SK-N-DZ (cell line): ENCODE results near the gene NR3C2.
"Not testable (repeated sequence)": the region's sequence is repeated elsewhere in the genome, so short reads cannot be mapped to it uniquely, and the experiment has no call there.

Experiments
- DNase-seq: peaks from one replicate; pipeline ENCODE4 v3.0.0-alpha.2; 2015; ENCODE audit warnings: low spot score

NR3C2 gene

DNA sequence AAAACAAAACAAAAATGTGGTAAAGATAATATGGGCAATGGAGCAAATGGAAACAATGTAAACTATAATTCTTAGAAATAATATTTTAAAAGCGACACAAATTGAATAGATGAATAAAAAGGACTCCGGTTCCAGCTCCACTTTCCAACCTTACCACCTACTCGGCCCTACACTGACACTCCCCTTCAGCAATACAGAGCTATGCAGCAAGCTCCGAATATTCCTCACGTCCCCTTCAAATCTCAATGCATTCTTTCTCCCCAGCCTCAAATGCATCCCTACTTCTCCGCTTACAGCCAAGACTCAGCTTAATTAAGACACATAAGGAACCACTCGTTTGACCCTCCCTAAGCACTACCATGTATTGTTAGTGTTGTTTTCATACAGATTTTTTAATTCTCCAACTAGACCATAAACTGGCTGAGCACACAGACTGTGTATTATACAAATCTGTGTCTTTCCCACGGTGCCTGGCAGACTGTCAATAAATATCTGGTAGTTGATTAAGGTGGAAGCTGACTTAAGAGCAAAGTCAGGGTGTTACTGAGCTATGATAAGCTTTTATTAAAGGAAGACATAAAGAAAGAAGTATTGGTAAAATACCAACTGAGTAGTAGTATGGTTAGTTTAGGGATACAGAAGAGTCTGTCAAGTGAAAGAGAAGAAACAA, 219.1 kb downstream of the NR3C2 start:
- DNase-seq = no peak

DNA sequence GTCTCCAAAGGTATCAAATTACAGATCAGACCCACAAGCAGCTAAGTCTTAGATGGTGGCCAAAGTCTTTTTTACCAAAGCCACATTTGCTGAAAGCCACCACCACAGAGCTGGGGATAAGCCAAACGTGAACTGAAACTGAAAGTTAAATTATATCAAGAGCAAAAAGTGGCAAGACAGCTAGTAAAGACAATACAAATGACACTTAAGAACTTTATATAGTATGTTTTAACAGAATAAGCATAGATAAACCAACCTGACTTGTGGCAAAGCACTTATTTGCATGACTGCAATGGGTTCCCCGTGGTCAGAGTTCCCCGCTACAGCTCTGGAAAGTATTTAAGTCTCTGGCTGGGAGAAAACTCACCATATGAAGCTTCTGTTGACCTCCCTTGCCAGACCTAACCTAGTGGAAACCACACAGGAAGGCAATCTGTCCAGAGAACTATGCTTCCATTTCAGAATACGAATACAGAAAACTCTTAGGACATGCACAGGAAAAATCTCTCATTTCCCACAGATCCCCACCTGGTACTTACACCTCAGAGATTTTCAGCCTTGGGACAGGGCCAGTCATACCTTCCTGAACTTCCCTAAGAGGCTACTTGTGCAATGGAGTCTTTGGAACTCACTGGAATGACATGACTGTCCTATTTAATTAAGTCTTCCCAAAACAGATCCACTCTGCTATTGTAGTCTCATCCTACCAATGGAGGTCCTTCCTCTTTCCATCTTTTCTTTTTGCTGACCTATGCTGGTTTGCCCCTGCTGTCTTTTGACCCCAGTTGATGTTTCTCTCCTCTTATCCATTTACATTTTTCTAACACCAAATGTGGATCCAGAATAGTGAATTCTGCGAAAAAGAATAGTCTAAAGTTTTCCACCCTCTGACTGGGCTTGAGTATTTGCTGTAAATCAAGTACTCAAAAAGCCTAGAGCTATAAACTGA, 225.1 kb downstream of the NR3C2 start:
- no peak for DNase-seq

DNA sequence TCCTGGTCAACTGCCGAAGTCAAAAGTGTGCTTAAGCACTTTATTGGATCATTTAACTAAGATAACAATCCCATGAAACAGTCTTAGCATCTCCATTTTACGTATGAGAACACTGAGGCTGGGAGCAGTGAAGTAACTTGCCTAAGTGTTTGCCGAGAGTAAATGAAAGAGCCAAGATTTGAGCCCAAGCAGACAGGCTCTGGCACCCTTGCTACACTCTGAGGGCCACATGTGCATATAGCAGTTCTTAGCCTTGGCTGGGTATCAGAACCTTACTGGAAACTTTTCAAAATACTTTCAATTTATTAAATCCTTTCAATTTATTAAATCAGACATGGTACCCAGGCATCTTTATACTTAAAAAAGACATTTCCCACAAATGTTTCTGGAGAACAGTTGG, 225.9 kb downstream of the NR3C2 start:
- DNase-seq = no peak

DNA sequence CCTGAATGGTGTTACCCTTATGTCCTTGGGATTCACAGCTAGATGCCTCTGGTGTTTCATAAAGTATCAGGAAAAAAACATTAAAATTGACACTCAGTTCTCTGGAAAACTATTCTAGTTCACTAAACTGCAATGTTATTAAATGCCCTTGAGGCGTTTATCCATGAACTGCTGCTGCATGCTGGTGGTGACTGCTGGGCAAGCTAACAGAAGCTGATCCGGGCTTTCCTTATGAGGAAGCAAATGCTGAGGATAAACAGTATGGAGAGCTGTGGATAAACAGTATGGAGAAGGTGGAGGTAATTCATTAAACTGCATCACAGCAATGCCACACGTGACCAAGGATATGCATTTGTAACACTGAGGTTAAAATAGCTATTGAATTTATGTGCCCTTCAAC, 227.0 kb downstream of the NR3C2 start:
- no peak for DNase-seq

DNA sequence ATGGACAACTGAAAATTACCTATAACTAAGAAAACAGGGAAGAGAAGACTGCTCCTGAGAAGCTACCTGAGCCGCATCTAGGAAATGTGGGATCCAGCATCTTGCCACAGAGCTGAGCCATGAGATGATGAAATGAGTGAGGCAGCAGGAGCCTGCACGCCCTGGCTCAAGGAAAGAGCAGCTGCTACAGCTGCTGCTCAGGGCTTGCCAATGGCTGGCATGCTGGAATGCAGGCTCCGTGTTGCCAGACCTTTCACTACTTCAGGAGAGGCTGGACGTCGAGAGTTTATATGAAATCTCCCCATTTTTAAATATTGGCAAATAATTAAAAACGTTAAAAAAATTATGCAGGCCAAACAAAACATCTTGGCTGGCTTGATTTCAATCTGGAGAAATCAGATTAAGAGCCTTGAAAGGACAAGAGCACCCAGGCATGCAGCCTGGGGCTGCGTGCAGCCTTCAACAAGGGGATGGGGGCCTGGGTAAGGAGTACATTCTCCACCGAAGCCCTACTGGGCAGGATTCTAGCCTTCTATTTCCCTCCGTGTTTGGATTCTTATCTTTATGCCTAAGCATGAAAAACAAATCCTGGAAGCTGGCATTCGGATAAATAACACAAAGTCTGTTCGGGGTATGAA, 227.6 kb downstream of the NR3C2 start:
- peak; percentile 42 for DNase-seq

DNA sequence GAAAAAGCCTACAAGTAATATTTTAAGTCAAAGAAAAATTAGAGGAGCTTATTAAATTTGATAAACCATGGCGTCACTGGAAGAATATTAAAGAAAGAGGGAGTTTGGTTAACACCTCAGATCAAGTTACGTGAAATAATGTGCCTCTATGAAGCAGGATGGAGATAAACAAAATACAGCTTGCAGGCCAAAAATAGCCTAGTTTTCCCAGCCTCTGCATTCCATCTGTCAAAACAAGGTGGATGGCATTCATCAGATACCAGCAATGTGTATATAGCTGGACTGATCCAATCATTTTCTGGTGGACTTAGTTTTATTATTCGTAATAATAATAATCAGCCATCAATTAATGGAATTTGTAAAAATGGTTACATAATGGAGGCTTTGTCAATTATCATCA, 230.7 kb downstream of the NR3C2 start:
- no peak for DNase-seq

DNA sequence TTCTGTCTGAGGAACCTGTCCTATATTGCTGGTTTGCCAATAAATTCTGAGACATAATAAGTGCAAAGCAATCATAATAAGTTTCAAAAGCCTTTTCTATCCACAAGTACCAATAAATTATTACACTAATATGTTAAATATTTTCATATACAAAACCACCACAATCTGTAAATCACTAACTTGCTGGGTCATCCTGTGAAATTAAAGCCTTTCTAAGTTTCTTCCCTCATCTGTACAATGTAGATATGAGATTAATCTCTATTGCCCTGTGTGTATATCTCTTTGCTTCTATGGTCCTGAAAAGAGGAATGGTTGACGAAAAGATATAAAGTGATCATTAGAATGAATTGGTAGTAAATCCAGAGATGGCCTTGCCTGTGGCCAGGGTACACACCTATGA, 231.6 kb downstream of the NR3C2 start:
- no peak for DNase-seq

DNA sequence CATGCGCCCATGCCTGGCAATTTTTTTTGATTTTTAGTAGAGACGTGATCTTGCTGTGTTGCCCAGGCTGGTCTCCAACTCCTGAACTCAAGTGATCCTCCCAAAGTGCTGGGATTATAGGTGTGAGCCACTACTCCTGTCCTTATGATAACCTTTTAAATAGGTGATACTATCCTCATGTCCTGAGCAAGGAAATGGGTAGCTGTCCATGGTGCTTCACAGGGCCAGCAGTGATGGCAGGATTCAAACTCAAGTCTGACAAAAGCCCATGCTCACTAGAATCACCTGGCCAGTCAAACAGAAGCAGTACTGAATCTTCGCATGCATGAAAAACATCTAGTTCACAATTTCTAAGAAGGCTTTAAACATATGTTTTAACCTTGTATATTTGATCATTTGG, 235.1 kb downstream of the NR3C2 start:
- DNase-seq = no peak

DNA sequence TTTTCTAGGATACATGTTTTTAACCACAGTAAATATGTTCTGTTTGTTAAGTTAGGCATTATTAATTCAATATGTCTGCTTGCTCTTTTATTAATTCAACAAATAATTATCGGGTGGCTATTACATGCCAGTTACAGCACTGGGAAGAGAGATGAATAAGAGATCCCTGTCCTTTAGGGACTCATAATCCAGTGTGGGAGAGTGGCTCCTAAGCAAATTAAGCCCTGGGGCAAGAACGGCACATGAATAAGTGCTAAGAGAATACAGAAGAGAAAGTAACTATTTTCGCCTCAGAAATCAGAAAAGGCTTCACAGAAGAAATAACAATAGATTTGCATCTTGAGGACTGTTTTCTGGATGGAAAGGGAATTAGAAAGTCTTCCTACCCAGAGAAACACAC, 236.7 kb downstream of the NR3C2 start:
- no peak for DNase-seq

DNA sequence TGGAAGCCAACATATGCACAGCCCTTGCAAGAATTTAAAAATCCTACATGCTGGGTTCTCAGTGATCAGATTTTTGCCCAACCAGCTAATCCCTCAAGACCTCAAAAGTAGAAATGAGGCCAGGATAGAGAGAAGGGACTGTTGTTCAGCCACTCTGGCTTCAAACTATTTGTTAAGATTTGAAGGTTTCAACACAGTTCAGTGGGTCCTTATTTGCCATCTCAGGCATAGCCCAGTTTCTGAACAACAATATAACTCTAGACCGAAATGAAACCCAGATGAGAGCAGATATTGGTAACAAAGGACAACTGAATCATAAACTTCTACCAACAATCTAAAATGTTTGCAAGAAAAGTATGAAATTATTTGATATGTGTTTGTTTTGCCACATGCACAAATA, 237.3 kb downstream of the NR3C2 start:
- no peak for DNase-seq

DNA sequence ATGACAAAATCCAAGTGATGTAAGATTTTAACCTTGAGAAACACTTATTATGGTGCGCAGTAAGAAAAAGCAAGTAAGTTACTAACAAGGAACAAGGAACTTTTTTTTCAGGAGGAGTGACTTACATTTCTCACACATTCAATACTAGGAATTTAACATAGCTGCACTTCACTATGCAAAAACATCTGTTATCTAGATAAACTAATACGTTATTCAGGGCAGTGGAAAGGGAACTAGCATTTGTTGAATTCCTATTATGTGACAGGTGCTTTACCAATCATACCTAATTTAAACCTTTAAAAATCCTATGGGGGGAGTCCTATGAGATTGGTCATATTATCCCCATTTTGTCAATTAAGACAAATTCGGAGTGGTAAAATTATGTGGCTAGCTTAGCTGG, 238.0 kb downstream of the NR3C2 start:
- no peak for DNase-seq

DNA sequence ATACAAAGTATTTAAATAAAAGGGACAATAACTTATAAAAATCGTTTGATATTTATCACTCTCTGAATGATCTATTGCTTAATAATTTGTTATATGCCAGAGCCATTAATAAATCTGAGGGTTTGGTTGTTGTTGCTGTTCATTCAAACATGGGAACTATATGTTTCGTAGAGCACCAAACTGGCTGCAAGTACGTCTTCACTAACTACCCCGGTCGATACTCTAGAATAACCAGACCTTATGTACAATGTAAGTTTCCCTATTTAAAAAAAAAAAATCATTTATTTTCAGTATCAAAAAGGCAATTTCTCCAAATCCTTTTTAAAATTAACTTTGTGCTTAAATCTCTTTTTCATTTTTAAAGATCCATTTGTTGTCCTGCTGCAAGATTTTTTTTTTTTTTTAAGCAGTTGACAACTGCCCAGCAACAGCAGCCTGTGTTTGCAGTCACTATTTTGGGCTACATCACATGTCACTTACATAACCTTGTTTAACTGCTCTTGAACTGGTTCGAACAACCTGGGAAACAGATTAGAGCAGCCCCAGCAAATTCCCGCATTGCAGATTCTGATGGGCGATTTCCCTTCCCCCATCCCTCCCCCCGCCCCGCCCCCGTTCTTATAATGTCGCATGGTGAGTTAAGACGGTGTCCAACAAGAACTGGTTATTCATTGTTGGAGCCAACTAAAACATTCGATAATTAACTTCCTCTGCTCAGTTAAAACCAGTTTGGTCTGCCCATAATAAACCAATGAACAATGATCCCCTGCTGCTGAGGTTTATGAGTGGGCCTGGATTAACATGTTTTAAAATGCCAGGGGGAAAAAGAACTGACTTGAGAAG, 238.9 kb downstream of the NR3C2 start:
- no peak for DNase-seq

DNA sequence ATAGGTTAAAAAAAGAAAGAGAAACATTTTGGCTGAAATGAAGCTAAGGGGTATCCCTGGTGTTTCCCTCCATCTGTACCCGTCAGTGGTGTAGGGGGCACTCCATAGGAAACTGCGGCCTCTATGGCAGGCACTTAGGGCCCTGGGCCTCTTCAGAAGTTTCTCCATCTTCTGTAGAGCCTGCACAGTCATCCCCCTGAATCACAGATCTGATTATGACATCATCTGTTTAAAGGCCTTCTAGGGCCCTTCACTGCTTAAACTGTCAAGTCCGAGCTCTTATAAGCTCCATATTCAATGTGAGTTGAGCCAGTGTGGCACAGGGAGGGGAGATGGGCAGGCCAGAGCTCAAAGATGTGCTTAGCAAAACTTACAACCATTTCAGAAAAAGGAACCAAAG, 241.3 kb downstream of the NR3C2 start:
- DNase-seq = no peak

DNA sequence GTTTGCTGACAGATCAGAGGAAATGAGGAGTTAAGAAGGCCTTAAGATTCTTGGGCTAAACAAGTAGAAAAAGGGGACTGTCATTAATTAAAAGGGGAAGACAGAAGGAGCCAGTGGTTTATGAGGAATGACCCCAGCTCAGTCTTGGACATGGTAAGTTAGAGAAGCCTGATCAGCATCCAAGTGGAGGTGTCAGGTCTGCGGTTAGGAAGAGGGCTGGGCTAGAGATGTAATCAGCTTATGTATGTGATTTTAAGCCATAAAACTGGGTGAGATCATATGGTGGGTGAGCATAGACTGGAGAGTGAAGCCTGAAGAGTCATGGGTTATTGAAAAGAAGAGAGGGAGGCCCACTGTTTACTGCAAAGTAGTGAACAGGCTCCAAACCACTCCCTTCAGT, 246.1 kb downstream of the NR3C2 start:
- DNase-seq = no peak

DNA sequence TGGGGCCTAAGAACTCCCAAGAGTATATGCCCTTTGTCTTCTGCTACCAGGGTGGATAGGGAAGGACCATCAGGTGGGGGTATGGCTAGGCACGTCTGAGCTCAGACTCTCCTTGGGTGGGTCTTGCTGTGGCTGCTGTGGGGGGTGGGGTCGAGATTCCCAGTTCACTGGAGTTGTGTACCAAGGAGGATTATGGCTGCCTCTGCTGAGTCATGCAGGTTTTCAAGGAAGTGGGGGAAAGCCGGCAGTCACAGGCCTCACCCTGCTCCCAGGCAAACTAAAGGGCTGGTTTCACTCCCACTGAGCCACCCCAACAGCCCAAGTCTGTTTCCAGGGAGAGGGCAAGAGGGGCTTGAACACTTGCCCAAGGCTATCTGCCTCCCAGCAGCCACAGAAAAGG, 249.7 kb downstream of the NR3C2 start:
- DNase-seq = no peak

DNA sequence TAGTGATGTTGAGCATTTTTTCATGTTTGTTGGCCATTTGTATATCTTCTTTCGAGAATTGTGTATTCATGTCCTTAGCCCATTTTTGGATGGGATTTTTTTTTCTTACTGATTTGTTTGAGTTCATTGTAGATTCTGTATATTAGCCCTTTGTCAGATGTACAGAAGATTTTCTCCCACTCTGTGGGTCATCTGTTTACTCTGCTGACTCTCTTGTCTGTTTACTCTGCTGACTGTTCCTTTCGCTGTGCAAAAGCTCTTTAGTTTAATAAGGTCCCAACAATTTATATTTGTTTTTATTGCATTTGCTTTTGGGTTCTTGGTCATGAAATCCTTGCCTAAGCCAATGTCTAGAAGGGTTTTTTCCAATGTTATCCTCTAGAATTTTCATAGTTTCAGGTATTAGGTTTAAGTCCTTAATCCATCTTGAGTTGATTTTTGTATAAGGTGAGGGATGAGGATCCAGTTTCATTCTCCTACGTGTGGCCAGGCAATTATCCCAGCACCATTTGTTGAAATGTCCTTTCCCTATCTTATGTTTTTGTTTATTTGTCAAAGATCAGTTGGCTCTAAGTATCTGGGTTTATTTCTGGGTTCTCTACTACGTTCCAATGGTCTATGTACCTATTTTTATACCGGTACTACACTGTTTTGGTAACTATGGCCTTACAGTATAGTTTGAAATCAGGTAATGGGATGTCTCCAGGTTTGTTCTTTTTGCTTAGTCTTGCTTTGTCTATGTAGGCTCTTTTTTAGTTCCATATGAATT, 254.6 kb downstream of the NR3C2 start:
- not testable (repeated sequence) for DNase-seq

DNA sequence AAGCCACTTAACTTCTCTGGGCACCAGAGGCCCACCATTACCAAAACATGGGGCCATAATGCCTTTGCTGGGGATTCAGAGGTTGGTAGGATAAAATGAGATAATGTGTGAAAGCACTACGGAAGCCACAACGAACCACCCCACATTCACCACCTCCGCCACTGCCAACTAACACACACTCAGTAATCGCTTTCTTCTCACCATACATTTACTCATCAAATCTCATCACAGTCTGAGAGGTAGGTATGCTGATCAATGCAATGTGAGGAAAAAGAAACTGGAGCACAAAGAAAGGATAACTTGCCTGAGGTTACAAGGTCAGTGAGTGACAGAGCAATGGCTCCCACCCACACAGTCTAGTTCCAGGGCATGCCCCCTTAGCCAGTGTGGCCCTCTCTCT, 257.3 kb downstream of the NR3C2 start:
- DNase-seq = no peak

DNA sequence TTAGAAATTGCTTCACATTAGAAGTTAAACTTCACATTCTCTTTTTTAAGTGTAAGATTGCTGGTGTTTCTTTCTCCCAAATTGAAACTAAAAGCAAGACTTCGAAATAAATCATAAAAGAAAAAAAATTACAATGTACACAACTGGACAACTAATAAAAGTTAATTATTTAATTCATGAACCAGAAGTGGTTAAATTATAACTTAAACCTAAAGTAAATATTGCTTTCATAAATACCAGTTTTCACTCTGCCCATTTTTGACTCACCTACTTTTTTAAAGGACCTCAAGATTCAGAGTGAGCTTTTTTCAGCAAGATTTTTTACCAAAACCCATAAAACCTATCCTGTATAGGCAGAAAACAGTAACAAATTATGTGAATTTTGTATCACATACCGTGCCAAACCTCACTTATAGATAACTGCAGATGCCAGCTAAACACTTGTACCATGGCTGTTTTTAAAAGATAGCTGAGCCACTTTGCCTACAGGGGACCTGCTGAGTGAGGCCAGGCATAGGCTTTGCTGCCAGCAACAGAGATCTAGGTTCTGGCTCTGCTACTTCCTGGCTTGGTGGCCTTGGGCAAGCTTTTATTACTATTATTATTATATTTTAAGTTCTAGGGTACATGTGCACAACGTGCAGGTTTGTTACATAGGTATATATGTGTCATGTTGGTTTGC, 259.8 kb downstream of the NR3C2 start:
- DNase-seq = no peak

DNA sequence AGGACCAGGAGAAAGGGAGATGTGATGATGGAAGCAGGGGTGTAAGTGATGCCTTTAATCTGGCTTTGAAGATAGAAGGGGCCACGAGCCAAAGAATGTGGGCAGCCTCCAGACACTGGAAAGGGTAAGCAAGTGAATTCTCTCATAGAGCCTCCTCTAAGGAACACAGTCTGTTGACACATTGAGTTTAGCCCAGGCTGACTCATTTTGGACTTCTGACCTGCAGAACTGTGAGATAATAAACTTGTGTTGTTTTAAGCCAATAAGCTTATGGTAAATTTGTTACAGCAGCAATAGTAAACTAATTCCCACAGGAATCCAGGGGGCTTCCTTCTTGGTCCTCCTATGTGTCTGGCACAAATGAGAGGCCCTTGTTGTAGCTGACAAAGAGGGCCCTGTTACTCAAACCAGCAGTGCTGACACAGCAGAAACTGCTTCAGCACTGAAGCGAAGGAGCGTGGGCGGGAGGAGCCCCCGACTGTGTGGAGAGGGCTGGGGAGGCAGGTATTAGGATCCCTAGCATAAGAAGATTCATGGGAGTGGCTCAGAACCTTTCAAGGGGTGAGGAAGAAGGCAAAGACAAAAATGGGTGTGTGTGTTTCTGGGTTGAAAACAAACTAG, 268.7 kb downstream of the NR3C2 start:
- DNase-seq = no peak

DNA sequence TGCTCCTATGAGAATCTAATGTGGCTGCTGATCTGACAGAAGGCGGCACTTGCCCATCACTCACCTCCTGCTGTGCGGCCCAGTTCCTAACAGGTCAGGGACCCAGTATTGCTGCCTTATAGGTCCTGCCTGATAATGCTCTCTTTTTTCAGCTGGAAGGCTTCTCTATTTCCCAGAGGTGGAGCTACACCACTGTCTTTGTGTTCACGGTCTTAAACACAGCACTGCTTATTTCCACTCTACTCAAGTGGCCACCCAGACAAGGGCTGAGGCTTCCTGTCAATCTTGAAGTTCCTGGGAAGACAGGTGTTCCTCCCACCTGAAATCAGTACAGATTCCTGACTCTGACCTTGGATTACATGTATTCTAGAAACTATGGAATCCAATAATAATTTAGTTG, 270.6 kb downstream of the NR3C2 start:
- no peak for DNase-seq
